ENCODE data around the gene PATZ1.

Gene PATZ1

DNA sequence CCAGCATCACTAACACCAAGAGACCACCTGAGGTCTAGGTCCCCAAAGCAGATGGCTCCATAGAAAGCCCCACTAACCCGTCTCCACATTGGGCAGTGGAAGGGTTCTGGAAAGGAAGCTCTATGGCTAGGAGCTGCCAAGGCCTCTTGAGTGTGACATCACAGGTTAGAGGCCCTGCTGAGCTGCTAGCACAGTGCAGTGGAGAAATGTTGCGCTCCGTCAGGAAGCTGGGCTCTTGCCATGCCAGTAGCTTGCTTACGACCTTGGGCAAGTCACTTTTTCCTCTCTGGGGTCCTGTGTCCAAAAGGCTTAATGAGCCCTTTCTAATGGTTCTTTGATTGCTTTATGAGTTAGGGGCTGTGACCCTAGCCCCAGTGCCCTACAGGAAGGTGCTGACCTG lies 64.4 kb downstream of the PATZ1 start:
- DNase-seq = no peak

DNA sequence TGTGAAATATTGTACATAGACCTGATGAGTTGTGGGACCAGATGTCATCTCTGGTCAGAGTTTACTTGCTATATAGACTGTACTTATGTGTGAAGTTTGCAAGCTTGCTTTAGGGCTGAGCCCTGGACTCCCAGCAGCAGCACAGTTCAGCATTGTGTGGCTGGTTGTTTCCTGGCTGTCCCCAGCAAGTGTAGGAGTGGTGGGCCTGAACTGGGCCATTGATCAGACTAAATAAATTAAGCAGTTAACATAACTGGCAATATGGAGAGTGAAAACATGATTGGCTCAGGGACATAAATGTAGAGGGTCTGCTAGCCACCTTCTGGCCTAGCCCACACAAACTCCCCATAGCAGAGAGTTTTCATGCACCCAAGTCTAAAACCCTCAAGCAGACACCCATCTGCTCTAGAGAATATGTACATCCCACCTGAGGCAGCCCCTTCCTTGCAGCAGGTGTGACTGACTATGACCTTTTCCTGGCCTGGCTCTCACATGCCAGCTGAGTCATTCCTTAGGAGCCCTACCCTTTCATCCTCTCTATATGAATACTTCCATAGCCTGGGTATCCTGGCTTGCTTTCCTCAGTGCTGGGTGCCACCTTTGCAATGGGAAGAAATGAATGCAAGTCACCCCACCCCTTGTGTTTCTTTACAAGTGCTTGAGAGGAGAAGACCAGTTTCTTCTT lies 66.2 kb downstream of the PATZ1 start:
- DNase-seq = no peak

- DNase-seq = no peak
Measured at GRCh38 chr22:31279327-31279669, 66.8 kb downstream of the PATZ1 start.

- no peak for DNase-seq
Measured at GRCh38 chr22:31278626-31279326, 67.4 kb downstream of the PATZ1 start.

DNA sequence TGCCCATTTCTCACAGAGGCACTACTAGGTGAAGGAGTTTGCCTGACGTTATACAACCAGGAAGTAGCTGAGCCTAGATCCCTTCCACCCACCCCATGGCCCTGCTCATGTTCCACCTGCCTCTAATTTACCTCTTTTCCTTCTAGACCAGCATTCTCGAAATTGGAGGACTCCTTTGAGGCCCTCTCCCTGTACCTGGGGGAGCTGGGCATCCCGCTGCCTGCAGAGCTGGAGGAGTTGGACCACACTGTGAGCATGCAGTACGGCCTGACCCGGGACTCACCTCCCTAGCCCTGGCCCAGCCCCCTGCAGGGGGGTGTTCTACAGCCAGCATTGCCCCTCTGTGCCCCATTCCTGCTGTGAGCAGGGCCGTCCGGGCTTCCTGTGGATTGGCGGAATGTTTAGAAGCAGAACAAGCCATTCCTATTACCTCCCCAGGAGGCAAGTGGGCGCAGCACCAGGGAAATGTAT lies 68.0 kb downstream of the PATZ1 start:
- DNase-seq = no peak

DNA sequence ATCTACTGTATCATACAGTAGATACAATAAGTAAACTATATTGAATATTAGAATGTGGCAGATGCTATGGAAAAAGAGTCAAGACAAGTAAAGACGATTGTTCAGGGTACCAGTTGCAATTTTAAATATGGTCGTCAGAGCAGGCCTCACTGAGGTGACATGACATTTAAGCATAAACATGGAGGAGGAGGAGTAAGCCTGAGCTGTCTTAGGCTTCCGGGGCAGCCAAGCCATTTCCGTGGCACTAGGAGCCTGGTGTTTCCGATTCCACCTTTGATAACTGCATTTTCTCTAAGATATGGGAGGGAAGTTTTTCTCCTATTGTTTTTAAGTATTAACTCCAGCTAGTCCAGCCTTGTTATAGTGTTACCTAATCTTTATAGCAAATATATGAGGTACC lies 68.4 kb downstream of the PATZ1 start:
- no peak for DNase-seq

- no peak for DNase-seq
Measured at GRCh38 chr22:31276426-31277167, 69.5 kb downstream of the PATZ1 start.

All from NCI-H1694 (cell line).